Fibroblast of villous mesenchyme (primary cell): ENCODE results near the gene CWC27. TPM values are rescaled to one million over a fixed set of nuclear protein-coding genes. Genes with fewer than 3 reads are reported as not detected.
A peak's percentile ranks its signal among the peaks of the same experiment; 100 is the strongest.

Experiments
- DNase-seq: peaks from one replicate; pipeline ENCODE4 v3.0.0-alpha.2; 2010; ENCODE audit warnings: low read depth
- H3K4me3 ChIP-seq: 2 replicates; pipeline ENCODE4 v1.5.1; 2011; ENCODE audit warnings: low read depth, mild to moderate bottlenecking, low read length
- total RNA-seq: library from RNA; depleted of rRNA; stranded (reverse); fragments of >200 nt; gene quantifications from 2 replicates; pipeline ENCODE4 v1.2.3, GENCODE V29; 2012
- TF ChIP-seq, protein P1 (sequence below): IDR thresholded peaks from 2 replicates; pipeline ENCODE4 v1.5.1; 2012; ENCODE audit warnings: low read depth, mild to moderate bottlenecking, low read length; ENCODE audit not compliant: insufficient read depth

CWC27 gene
- total RNA-seq, 1 donor, result 16.0 TPM

DNA sequence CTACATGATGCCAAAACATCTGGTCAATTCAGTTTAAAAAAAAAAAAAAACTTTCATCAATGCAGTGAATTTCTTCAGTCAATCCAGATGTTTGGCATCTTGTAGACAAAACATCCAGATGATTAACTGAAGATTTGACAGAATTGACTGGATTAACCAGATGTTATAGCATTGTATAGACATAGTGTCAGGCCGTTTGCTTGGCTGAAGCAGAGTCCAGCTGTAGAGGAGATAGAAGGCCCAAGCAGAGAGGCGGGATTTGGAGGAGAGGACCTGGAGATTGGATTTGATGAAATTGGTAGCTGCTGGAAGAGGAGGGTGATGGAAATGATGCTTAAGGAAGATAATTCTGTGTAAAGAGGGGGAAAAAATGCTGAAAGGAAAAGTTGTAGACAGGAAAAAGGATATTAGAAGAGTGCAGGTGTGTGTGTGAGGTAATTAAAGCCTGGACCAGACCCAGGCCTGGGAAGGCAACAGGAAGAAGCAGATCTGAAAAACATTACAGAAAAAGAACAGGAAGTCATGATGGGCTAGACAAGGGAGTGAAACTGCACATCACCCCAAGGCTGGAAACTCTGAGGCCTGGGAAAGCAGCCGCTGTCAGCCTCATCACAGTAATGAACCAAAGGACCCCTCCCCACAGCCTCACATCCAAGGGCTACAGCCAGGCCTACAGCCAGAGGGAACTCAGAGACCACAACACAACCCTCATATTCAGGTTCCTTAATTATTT is 258.3 kb downstream of the CWC27 start:
- TF ChIP-seq, protein P1, sequence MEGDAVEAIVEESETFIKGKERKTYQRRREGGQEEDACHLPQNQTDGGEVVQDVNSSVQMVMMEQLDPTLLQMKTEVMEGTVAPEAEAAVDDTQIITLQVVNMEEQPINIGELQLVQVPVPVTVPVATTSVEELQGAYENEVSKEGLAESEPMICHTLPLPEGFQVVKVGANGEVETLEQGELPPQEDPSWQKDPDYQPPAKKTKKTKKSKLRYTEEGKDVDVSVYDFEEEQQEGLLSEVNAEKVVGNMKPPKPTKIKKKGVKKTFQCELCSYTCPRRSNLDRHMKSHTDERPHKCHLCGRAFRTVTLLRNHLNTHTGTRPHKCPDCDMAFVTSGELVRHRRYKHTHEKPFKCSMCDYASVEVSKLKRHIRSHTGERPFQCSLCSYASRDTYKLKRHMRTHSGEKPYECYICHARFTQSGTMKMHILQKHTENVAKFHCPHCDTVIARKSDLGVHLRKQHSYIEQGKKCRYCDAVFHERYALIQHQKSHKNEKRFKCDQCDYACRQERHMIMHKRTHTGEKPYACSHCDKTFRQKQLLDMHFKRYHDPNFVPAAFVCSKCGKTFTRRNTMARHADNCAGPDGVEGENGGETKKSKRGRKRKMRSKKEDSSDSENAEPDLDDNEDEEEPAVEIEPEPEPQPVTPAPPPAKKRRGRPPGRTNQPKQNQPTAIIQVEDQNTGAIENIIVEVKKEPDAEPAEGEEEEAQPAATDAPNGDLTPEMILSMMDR, result no peak
- DNase-seq, result no peak

DNA sequence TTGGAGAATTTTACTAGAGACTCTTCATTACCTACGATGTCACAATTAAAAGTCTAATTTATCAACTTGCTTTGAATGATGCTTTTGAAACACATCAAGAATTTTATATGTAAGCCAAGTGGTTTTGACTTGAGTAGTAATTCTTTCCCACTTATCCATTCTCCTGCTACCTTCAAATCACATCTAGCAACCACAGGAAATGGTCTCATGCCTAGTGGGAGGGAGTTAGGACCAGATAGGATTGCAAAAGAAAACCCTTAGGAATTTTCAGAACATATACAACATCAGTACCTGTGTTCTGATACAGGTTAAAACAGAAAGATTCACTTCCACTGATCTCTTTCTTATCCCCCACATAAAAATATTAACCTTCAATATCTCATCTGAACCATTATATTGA is 260.4 kb downstream of the CWC27 start:
- no peak for DNase-seq
- TF ChIP-seq, protein P1, result no peak
- no peak overlapping the region for H3K4me3 ChIP-seq

More for the DNA sequence above, 258.3 kb downstream of the CWC27 start:
- no peak overlapping the region for H3K4me3 ChIP-seq

- no peak for DNase-seq
- TF ChIP-seq, protein P1, result no peak
- no peak overlapping the region for H3K4me3 ChIP-seq
These were observed 261.3 kb downstream of the CWC27 start for GRCh38 chr5:65030056-65030455.

DNA sequence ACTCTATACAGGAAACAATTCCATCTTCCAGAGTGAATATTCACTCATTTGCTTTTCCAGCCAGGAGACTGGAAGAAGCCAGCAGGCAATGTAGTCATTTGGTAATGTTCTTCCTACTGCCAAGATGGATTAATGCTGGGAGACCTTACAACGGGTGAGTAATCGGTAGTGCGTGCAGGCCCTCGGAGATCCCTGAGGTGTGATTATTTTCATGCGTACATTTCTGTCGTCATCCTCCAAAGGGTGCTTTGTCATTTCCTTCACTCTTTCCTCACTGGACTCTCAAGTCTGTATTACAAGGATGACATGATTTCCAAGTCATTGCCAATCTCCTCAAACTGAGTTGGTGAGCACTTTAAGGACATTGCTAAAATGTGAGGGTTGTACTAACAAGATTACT is 263.5 kb downstream of the CWC27 start:
- TF ChIP-seq, protein P1, result no peak
- peak; percentile 88 for DNase-seq
- no peak overlapping the region for H3K4me3 ChIP-seq

- DNase-seq, result no peak
- TF ChIP-seq, protein P1, result no peak
- H3K4me3 ChIP-seq, result no peak overlapping the region
These were observed 265.5 kb downstream of the CWC27 start for GRCh38 chr5:65034029-65034812.

- H3K4me3 ChIP-seq, result peak overlapping the region; percentile 60
- TF ChIP-seq, protein P1, result no peak
- no peak for DNase-seq
These were observed 266.1 kb downstream of the CWC27 start for GRCh38 chr5:65034813-65035209.
